Spinal cord (tissue), 10 donors: ENCODE measurements around the gene CSRP1. TPM values are rescaled to one million over a fixed set of nuclear protein-coding genes. Genes with fewer than 3 reads are reported as not detected.
A peak's percentile ranks its signal among the peaks of the same experiment; 100 is the strongest.
"Not testable (repeated sequence)": the region's sequence is repeated elsewhere in the genome, so short reads cannot be mapped to it uniquely, and the experiment has no call there.

ENCODE experiments used
- DNase-seq, 6 donors: peaks; one replicate each; pipeline versions ENCODE4 v3.0.0 to v3.0.0-alpha.2; 2013 to 2015; ENCODE audit warnings: low spot score in 6 of 6, low read depth in 4 of 6
- H3K27ac ChIP-seq: one replicate; pipeline ENCODE4 v1.5.1; 2013; ENCODE audit warnings: low read depth, low read length, control low read depth
- H3K27me3 ChIP-seq: one replicate; pipeline ENCODE4 v1.6.1; 2013; ENCODE audit warnings: low read length; ENCODE audit not compliant: control insufficient read depth, insufficient read depth
- H3K36me3 ChIP-seq: one replicate; pipeline ENCODE4 v1.6.1; 2013; ENCODE audit warnings: low read length; ENCODE audit not compliant: control insufficient read depth, insufficient read depth
- H3K4me1 ChIP-seq: one replicate; pipeline ENCODE4 v1.6.1; 2013; ENCODE audit warnings: low read length; ENCODE audit not compliant: control insufficient read depth, insufficient read depth
- H3K4me3 ChIP-seq: one replicate; pipeline ENCODE4 v1.5.1; 2013; ENCODE audit warnings: low read depth, low read length, control low read depth
- H3K9me3 ChIP-seq: one replicate; pipeline ENCODE4 v1.6.1; 2013; ENCODE audit warnings: low read length; ENCODE audit not compliant: control insufficient read depth, insufficient read depth
- WGBS: methylation state at CpG from one replicate; pipeline ENCODE4 v1.1.5; 2013; ENCODE audit warnings: missing lambda C conversion rate; ENCODE audit not compliant: insufficient coverage; 5-methylcytosine and 5-hydroxymethylcytosine counted together
- polyA plus RNA-seq, 2 donors: library from polyadenylated mRNA; unstranded; fragments of 120-200 nt; gene quantifications; one replicate each; pipeline ENCODE4 v1.2.1, GENCODE V29; 2013; ENCODE audit not compliant: insufficient read length in 2 of 2
- total RNA-seq, 2 donors: library from RNA; depleted of rRNA in 1 of 2; stranded (reverse); fragments of 120-200 nt in 1 of 2; fragments of >200 nt in 1 of 2; gene quantifications; one replicate each; pipeline versions ENCODE4 v1.2.3 to v1.2.4, GENCODE V29; 2013 to 2014
- donor health status: healthy.

CSRP1 gene
- total and polyA plus RNA-seq, 4 donors: 113 to 168 (median 144) TPM

DNA sequence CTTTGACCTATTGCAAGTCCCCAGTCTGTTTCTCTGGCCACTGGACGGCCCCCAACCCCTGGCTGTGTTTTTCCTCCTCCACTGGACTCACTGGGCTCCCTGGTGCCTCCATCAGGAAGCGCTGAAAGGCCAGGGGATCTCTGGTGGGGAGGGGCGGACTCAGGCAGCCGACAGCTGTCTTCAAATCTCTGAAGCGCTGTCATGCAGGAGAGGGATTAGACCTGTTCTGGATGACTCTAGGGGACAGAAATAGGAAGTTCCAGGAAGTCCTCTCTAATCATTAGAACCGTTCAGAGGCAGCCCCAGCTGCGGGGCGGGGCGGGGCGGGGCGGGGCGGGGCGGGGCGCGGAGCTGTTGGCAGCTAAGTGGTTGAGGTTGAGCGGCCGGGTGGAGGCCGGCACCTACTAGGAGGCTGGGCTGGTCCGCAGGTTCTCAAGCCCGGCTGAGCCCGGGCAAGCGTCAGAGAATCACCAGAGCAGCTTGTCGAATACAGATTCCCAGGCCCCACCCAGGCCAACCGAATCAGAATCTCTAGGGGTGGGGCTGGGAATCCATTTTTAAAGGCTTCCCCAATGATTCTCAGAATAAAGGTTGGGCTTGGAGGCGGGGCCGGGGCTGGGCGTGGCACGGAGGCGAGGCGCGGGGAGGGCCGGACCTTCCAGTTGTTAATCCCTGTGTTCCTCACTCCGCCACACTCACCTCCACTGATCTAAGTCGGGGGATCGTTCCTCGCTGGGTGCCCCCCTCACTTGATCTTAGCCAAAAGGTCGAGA lies 26.5 kb downstream of the CSRP1 start:
- Histone ChIP-seq H3K4me3 (peak overlapping the region; percentile 24), H3K36me3 (peaks cover 24% of the 10 kb centered on the region), H3K27ac (no peak overlapping the region), H3K4me1 (peaks cover 30% of the 10 kb centered on the region), H3K9me3 (no peaks in the 10 kb centered on the region), H3K27me3 (peaks cover 28% of the 10 kb centered on the region)
- 5% methylated on average over 29 of the region's 37 CpGs for WGBS
- peak in 1 of 6 donors; percentile 29 for DNase-seq

DNA sequence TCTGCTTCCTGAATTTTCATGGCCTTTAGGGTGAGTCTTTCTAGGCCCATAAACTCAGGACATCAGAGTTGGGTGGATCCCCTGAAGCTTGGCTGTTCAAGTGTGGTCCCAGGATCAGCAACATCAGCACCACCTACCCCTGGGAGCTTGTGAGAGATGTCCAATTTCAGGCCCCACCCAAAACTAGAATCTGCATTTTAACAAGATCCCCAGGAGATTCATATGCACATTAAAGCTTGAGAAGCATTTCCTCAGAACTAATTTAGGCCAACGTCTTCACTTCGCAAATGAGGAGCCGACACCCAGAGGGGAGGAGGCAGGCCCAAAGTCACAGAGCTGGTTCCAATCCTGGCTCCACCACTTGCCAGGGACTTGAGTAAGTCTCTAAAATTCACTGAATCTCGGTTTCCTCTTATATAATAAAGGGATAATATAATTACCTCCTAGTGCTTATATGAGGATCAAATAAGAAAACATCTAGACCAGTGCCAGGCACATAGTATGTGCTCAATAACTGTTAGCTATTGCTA lies 27.7 kb downstream of the CSRP1 start:
- H3K27me3 ChIP-seq: peaks cover 28% of the 10 kb centered on the region
- H3K36me3 ChIP-seq: peaks cover 13% of the 10 kb centered on the region
- H3K27ac ChIP-seq: no peak overlapping the region
- no peaks in the 10 kb centered on the region for H3K9me3 ChIP-seq
- H3K4me3 ChIP-seq: no peak overlapping the region
- no peak for DNase-seq
- WGBS: 80% methylated on average over 1 of the region's 4 CpGs
- H3K4me1 ChIP-seq: peaks cover 30% of the 10 kb centered on the region

DNA sequence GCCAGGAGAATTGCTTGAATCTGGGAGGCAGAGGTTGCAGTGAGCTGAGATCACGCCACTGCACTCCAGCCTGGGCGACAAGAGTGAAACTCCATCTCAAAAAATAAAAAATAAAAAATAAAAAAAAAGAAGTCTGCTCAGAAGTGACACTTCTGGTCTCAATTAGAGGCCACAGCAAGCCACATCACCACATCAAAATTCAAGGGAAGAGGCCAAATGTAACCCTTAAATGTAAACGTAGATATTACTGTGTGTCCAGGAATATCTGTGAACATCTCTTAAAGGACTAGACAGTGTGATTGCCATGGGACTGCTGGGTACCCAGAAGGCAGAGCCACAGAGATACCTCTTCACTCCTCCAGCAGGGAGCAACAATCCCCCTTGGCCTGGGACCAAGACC lies 28.3 kb downstream of the CSRP1 start:
- Histone ChIP-seq H3K4me1 (peaks cover 30% of the 10 kb centered on the region), H3K27me3 (peaks cover 28% of the 10 kb centered on the region)
- no CpG with 5 or more reads among the region's 3 CpGs for WGBS
- H3K27ac ChIP-seq, DNase-seq, H3K4me3 ChIP-seq, H3K9me3 ChIP-seq, H3K36me3 ChIP-seq: not testable (repeated sequence)

DNA sequence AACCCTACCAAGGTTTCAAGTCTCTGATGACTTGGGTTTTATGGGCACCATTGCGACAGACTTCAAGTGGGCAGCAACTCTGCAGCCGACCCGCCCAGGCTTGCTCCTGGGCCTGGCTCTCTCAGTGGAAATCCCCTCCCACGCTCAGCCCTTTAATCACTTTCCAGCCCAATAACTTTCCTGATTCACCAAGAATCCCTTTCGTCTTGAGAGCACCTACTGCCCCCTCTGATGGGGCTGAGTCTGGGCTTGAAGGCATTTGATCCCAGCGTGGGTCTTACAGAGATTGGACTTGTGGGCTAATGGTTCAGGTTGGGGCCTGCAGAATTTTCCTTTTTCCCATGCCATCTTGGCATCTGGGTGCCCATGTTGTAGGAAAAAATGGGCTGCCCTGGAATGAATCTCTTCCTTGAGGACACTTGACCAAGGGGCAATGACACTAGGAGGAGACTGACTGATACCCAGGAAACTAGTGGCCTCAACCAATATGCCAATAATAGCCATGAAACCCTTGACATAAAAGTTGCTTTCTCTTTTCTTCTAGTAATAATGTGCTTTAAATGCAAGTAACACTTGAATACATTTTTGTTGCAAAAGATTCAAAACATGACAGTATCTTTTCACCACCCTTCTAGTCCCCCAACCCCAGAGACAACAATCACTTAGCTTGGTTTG lies 30.1 kb downstream of the CSRP1 start:
- WGBS: 75% methylated on average over 5 of the region's 6 CpGs
- no peak for DNase-seq

DNA sequence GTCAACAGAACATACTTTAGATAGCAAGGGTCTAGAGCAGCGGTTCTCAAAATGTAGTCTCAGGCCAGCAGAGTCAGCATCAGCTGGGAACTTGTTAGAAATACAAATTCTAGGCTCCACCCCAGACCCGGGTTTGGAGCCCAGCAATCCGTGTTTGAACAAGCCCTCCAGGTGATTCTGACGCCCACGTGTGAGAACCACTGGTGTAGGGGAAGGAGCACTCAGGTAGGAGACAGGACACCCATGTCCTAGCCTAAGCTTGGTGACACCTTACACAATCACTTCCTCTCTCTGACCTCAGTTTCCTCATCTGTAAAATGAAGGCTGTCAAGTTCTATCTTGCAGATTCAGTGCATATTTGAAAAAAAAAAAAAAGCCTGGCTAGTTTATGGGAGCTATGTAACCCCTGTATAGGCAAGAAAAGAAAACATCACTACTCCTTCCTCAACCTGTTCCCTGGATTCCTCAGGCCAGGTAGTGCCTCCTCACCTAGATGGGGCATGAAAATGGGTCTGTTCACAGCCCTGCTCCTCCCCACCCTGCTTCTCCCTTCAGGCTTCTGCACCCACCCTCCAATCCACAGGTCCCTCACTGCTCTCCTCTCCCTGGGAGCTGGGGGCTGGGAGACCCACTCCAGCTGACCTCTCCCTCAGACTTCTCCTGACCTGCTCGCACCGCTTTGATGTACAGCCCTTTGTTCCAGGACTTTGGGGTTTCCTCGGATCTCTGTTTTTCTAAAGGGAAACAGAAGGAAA lies 30.8 kb downstream of the CSRP1 start:
- H3K27ac ChIP-seq: no peak overlapping the region
- H3K4me3 ChIP-seq: no peak overlapping the region
- H3K9me3 ChIP-seq: no peaks in the 10 kb centered on the region
- H3K36me3 ChIP-seq: no peaks in the 10 kb centered on the region
- H3K4me1 ChIP-seq: peaks cover 11% of the 10 kb centered on the region
- peaks cover 17% of the 10 kb centered on the region for H3K27me3 ChIP-seq
- 76% methylated on average over 6 of the region's 8 CpGs for WGBS
- DNase-seq: no peak

More for the DNA sequence above, 30.1 kb downstream of the CSRP1 start:
- no peak overlapping the region for H3K27ac ChIP-seq
- H3K9me3 ChIP-seq: no peaks in the 10 kb centered on the region
- peaks cover 18% of the 10 kb centered on the region for H3K4me1 ChIP-seq
- H3K36me3 ChIP-seq: no peaks in the 10 kb centered on the region
- no peak overlapping the region for H3K4me3 ChIP-seq
- peaks cover 24% of the 10 kb centered on the region for H3K27me3 ChIP-seq

DNA sequence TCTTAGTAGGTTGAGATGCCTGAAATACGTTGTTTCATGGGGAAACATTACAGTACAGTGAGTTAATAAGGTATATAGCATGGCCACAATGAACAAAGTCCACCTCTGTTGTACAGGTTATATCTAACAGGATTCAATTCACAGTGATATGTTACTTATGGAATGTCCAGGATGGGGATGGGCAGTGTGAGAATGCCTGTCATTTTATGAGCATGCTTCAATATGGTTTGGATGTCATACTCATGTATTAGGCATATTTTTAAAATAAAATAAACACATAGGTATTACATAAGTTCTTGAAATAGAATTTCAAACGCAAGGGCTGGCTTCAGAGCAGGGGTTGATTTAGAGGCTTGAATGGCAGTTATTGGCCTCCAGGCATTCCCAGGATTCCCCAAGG lies 31.8 kb downstream of the CSRP1 start:
- H3K36me3 ChIP-seq: no peaks in the 10 kb centered on the region
- no peak for DNase-seq
- H3K4me1 ChIP-seq: peaks cover 2% of the 10 kb centered on the region
- peaks cover 8% of the 10 kb centered on the region for H3K27me3 ChIP-seq
- no peaks in the 10 kb centered on the region for H3K9me3 ChIP-seq
- H3K27ac ChIP-seq: no peak overlapping the region
- WGBS: 83% methylated on average over 1 of the region's 2 CpGs
- H3K4me3 ChIP-seq: no peak overlapping the region

DNA sequence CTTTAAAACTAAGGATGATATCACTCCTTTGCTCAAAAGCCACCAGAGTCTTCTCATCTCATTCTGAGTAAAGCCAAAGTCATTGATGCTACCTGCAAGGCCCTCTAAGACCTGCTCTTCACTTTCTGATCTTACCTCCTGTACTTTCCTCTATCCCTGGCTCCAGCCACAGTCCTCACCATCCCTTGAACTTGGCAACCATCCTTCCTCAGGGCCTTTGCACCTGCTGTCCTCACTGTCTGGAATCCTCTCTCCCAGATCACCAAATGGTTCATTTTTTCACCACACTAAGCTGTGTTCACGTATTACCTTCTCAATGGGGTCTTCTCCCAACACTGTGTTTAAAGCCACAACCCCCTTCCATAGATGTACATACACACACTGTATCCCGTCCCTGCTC lies 33.6 kb downstream of the CSRP1 start:
- WGBS: 89% methylated on average over 1 of the region's 2 CpGs
- Histone ChIP-seq H3K27me3 (peaks cover 2% of the 10 kb centered on the region), H3K36me3 (no peaks in the 10 kb centered on the region), H3K27ac (no peak overlapping the region), H3K4me3 (no peak overlapping the region), H3K4me1 (peaks cover 10% of the 10 kb centered on the region), H3K9me3 (no peaks in the 10 kb centered on the region)
- DNase-seq: no peak

DNA sequence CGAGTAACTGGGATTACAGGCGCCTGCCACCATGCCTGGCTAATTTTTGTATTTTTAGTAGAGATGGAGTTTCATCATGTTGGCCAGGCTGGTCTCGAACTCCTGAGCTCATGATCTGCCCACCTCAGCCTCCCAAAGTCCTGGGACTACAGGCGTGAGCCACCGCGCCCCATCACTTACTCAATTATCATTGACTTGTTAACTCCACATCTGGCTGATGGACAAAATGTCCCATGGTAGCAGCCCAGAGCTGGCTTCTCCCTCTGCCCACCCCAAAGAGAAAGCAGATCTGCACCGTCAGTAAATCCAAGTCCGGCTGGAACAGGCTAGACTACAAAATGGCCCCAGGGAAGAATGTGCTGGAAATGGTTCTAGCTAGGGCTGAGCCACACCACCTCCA lies 34.6 kb downstream of the CSRP1 start:
- DNase-seq, H3K27me3 ChIP-seq, H3K9me3 ChIP-seq, H3K36me3 ChIP-seq, H3K4me3 ChIP-seq, H3K27ac ChIP-seq: not testable (repeated sequence)
- WGBS: 96% methylated on average over 5 of the region's 8 CpGs
- H3K4me1 ChIP-seq: peaks cover 19% of the 10 kb centered on the region

DNA sequence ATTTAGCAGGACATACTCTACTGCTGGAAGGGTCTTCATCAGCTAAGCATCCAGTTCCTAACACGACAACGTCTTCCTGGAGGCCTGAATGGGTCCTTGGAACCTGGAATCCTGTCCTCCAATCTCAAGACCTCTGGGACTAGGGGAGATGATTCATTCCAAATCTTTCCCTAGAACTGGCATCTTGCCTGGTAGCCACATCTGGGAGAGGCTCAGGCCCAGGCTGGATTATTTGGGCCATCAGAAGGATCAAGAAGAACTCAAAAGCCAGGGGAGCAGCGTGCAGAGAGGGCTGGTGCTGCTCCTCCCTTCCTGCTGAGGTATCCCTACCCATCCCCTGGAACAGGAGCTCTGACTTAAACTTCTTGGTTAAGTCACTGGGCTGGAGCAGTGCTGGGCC lies 35.2 kb downstream of the CSRP1 start:
- Histone ChIP-seq H3K27ac (no peak overlapping the region), H3K9me3 (no peaks in the 10 kb centered on the region), H3K4me3 (no peak overlapping the region), H3K27me3 (no peaks in the 10 kb centered on the region), H3K36me3 (peaks cover 5% of the 10 kb centered on the region), H3K4me1 (peaks cover 24% of the 10 kb centered on the region)
- DNase-seq: no peak
- 92% methylated on average over 3 of the region's 3 CpGs for WGBS
